Breast epithelium (tissue), 4 donors: ENCODE data around the gene NDUFB7. TPM values are rescaled to one million over a fixed set of nuclear protein-coding genes. Genes with fewer than 3 reads are reported as not detected.
A peak's percentile ranks its signal among the peaks of the same experiment; 100 is the strongest.

Source experiments
- DNase-seq, 2 donors: peaks; one replicate each; pipeline ENCODE4 v3.0.0-alpha.2; 2019; ENCODE audit warnings: low spot score in 2 of 2
- H3K27ac ChIP-seq, 2 donors: fragments of 200-600 bp; sonication (generic) in 1 of 2; one replicate each; pipeline ENCODE4 v1.5.1; 2016 to 2019; ENCODE audit warnings: mild to moderate bottlenecking in 1 of 2
- H3K27me3 ChIP-seq, 2 donors: fragments of 200-600 bp; sonication (generic) in 1 of 2; one replicate each; pipeline versions ENCODE4 v1.5.1 to v1.6.0; 2017 to 2019; ENCODE audit warnings: control low read depth in 1 of 2, mild to moderate bottlenecking in 1 of 2
- H3K36me3 ChIP-seq: fragments of 200-600 bp; one replicate; pipeline ENCODE4 v1.5.1; 2019
- H3K4me1 ChIP-seq, 2 donors: fragments of 200-600 bp; sonication (generic); one replicate each; pipeline ENCODE4 v1.5.1; 2016 to 2019; ENCODE audit warnings: control low read depth in 1 of 2
- H3K4me3 ChIP-seq, 3 donors: fragments of 200-600 bp; sonication (generic); 1 replicate in 2 of 3; 2 replicates in 1 of 3; pipeline ENCODE4 v1.5.1; 2016 to 2019; ENCODE audit warnings: mild to moderate bottlenecking in 3 of 3, moderate library complexity in 2 of 3
- H3K9me3 ChIP-seq, 2 donors: fragments of 200-600 bp; sonication (generic) in 1 of 2; one replicate each; pipeline ENCODE4 v1.5.1; 2016 to 2019; ENCODE audit warnings: control low read depth in 1 of 2
- POLR2A ChIP-seq: fragments of 450-650 bp; IDR thresholded peaks from one replicate; pipeline ENCODE4 v1.6.1; 2016; ENCODE audit warnings: antibody characterized with exemption, mild to moderate bottlenecking, moderate library complexity
- POLR2AphosphoS5 ChIP-seq, 3 donors: sonication (generic); formaldehyde crosslinking; IDR thresholded peaks; one replicate each; pipeline ENCODE4 v1.6.1; 2017; ENCODE audit warnings: antibody characterized with exemption in 3 of 3
- intact Hi-C: fragments of 100-400 bp; cut with DNase I; formaldehyde crosslinking; loops from one replicate; pipeline ENCODE4 v1.15.1; 2023; ENCODE audit warnings: low total_unique reads
- total RNA-seq, 3 donors: library from RNA; depleted of rRNA; stranded (reverse); fragments of >200 nt; gene quantifications; one replicate each; pipeline ENCODE4 v1.1.0, GENCODE V29; 2016
- TF ChIP-seq, protein P1 (sequence below), 3 donors: fragments of 450-650 bp; IDR thresholded peaks; one replicate each; pipeline ENCODE4 v1.5.1; 2016 to 2017; ENCODE audit warnings: antibody characterized with exemption in 3 of 3, mild to moderate bottlenecking in 3 of 3, moderate library complexity in 3 of 3

Gene NDUFB7
- total RNA-seq, 3 donors from 2014 or later: 283 to 388 (median 299) TPM

DNA sequence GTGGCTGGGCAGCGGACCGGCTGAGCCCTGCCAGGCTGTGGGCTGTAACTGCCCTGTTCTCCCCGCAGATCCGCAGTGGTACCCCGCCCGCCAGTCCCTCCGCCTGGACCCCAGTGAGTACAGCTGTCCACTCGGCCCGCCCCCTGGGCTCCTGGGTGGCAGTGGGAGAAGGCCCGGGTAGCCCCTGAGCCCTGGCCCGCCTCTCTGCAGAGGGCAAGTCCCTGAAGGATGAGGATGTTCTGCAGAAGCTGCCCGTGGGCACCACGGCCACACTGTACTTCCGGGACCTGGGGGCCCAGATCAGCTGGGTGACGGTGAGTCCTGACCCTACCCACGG lies 8.3 kb downstream of the NDUFB7 start:
- peak overlapping the region; percentile 82 to 92 for H3K27ac ChIP-seq
- intact Hi-C loops: loop anchor here (10.0 kb wide), 1 partner anchor 121 kb away; no protein-coding TSS in a partner anchor
- H3K36me3 ChIP-seq: no peaks in the 10 kb centered on the region
- DNase-seq: no peak
- peaks cover 18 to 30% of the 10 kb centered on the region in 2 donors for H3K4me1 ChIP-seq
- no peak overlapping the region for H3K4me3 ChIP-seq
- TF ChIP-seq POLR2A (no peak), POLR2AphosphoS5 (IDR thresholded peaks at IDR 0.05) (no peak)
- TF ChIP-seq, protein P1, sequence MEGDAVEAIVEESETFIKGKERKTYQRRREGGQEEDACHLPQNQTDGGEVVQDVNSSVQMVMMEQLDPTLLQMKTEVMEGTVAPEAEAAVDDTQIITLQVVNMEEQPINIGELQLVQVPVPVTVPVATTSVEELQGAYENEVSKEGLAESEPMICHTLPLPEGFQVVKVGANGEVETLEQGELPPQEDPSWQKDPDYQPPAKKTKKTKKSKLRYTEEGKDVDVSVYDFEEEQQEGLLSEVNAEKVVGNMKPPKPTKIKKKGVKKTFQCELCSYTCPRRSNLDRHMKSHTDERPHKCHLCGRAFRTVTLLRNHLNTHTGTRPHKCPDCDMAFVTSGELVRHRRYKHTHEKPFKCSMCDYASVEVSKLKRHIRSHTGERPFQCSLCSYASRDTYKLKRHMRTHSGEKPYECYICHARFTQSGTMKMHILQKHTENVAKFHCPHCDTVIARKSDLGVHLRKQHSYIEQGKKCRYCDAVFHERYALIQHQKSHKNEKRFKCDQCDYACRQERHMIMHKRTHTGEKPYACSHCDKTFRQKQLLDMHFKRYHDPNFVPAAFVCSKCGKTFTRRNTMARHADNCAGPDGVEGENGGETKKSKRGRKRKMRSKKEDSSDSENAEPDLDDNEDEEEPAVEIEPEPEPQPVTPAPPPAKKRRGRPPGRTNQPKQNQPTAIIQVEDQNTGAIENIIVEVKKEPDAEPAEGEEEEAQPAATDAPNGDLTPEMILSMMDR (IDR thresholded peaks at IDR 0.05): no peak
- no peaks in the 10 kb centered on the region for H3K27me3 ChIP-seq
- H3K9me3 ChIP-seq: no peaks in the 10 kb centered on the region

DNA sequence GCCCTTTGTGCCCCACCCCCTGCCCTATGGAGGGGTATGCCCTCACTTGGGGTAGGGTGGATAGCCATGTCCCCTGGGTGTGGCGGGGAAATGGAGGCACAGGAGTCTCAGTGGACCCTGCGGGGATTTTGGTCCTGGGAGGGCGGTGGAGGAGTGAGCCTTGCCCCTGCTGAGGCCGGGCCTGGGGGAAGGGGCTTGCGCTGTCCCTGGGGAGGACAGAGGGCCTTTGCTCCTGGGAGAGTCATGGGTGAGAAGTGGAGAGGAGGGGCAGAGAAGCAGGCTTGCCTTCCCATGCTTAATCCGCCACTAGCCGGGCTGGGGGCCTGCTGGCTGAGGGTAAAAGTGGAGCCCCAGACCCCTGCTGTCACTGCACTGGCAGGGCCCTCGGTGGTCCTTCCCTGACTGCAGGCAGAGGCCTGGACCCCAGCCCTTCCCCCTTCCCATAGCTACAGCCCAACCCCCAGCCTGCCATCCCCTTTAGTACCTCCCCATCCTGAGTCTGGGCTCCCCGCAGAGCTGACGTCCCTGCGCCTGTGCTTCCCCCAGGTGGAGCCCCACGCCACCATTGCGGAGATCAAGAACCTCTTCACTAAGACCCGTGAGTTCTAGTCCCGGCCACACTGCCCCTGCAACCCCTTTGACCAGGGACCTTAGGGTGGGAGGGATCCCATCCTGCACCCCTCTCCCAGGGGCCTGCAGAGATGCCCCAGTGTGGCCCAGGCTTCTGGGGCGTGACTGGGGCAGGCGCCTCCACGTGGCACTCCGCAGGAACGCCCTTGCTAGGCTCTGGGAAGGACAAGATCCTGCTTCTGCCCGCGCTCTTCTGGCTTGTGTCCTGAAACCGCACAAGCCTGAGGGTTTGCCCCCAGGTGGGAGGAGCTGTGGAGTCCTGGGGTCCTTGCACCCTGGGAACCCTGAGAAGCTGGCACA lies 8.9 kb downstream of the NDUFB7 start:
- no peaks in the 10 kb centered on the region for H3K27me3 ChIP-seq
- TF ChIP-seq POLR2A: no peak
- TF ChIP-seq, protein P1 (IDR thresholded peaks at IDR 0.05): no peak
- no peak for TF ChIP-seq POLR2AphosphoS5 (IDR thresholded peaks at IDR 0.05)
- no peaks in the 10 kb centered on the region for H3K9me3 ChIP-seq
- H3K27ac ChIP-seq: peak overlapping the region; percentile 82 to 92
- H3K4me3 ChIP-seq: peak overlapping the region in 1 of 3 donors; percentile 50
- peaks cover 18 to 30% of the 10 kb centered on the region in 2 donors for H3K4me1 ChIP-seq
- no peaks in the 10 kb centered on the region for H3K36me3 ChIP-seq
- no peak for DNase-seq
- intact Hi-C loops: loop anchor here (10.0 kb wide), 1 partner anchor 122 kb away; no protein-coding TSS in a partner anchor

DNA sequence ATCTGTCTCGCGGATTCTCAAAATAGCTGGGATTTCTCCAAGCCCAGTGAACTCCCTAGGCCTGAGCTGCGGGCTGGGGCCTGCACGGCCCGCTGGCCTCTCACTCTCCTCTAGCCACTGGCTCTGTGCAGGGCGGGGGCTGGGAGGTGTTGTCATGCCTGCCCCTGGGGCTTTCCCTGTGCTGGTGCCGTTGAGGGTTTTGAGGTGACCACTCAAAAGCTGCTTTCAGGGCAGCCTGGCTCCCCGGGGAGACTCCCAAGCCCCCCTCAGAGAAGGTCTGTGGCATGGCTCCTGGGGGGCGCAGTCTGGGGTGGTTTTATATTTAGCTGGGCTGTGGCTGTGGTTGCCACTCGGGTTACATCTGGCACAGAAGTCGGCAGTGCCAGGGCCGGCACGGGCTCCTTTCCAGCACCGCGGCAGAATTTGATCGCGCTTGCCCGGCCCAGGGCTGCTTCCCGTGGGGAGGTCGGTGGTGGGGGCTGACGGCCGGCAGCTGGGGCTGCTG lies 10.0 kb downstream of the NDUFB7 start:
- no peaks in the 10 kb centered on the region for H3K27me3 ChIP-seq
- intact Hi-C loops: loop anchor here (10.0 kb wide), 1 partner anchor 123 kb away; no protein-coding TSS in a partner anchor
- peak in 1 of 2 donors; percentile 62 for DNase-seq
- no peaks in the 10 kb centered on the region for H3K9me3 ChIP-seq
- peaks cover 18 to 30% of the 10 kb centered on the region in 2 donors for H3K4me1 ChIP-seq
- H3K4me3 ChIP-seq: peak overlapping the region in 2 of 3 donors; percentile 22 to 50
- H3K27ac ChIP-seq: peak overlapping the region; percentile 82 to 92
- no peak for TF ChIP-seq POLR2AphosphoS5 (IDR thresholded peaks at IDR 0.05)
- H3K36me3 ChIP-seq: no peaks in the 10 kb centered on the region

DNA sequence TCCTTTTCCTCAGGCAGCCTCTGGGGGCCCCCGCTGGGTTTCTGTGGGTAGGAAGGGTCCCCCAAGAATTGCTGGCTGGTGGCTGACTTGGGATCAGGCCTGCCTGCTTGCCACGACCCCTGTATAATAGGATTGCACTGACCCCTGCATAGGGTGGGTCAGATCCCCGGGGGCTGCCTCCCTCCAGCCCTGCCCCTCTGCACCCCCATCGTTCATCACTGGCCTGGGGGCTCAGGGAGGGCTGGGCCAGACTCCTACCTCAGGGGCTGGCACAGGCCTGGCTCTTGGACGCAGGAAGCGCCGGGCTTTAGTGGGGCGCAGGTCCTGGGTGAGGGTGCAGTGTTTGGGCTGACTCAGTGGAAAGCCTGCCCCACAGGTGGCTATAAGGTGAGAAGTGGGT lies 10.6 kb downstream of the NDUFB7 start:
- peak overlapping the region in 1 of 3 donors; percentile 50 for H3K4me3 ChIP-seq

DNA sequence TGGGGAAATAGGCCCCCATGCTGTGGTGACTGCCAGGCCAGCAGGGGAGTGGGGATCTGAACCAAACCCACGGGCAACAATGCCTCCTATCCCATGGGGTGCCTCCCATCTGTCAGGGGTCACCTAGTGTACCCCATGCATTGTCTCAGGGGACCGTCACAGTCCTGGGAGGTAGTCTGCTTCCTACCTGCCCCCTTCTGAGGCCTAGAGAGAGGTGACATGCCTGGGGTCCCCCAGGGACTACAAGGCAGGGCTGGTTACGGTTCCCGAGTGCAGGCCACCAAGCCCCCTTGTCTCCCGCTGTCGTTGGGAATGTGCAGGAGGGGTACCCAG lies 11.1 kb downstream of the NDUFB7 start:
- intact Hi-C loops: loop anchor here (10.0 kb wide), 1 partner anchor 124 kb away; no protein-coding TSS in a partner anchor
- Histone ChIP-seq H3K27me3 (no peaks in the 10 kb centered on the region), H3K4me1 (peaks cover 22 to 30% of the 10 kb centered on the region in 2 donors), H3K9me3 (no peaks in the 10 kb centered on the region), H3K4me3 (no peak overlapping the region), H3K36me3 (no peaks in the 10 kb centered on the region), H3K27ac (peak overlapping the region; percentile 82 to 92)
- DNase-seq: no peak
- TF ChIP-seq POLR2AphosphoS5 (IDR thresholded peaks at IDR 0.05): no peak
- TF ChIP-seq, protein P1 (IDR thresholded peaks at IDR 0.05): no peak
- no peak for TF ChIP-seq POLR2A

More for the DNA sequence above, 10.6 kb downstream of the NDUFB7 start:
- Histone ChIP-seq H3K4me1 (peaks cover 22 to 30% of the 10 kb centered on the region in 2 donors), H3K9me3 (no peaks in the 10 kb centered on the region), H3K36me3 (no peaks in the 10 kb centered on the region), H3K27me3 (no peaks in the 10 kb centered on the region), H3K27ac (peak overlapping the region; percentile 82 to 92)
- TF ChIP-seq POLR2AphosphoS5 (IDR thresholded peaks at IDR 0.05) (no peak), POLR2A (no peak)
- TF ChIP-seq, protein P1 (IDR thresholded peaks at IDR 0.05): no peak
- no peak for DNase-seq
- intact Hi-C loops: loop anchor here (10.0 kb wide), 1 partner anchor 124 kb away; no protein-coding TSS in a partner anchor
